Stimulated activated memory B cell treated with anti-CD40 and anti-IgM and Interleukin-4, amounts not matched to agents 10 μg/mL and 1 μg/mL and 100 μg/mL, for 72 hours (primary cell): ENCODE measurements around the gene BABAM2.
"Not testable (repeated sequence)": the region's sequence is repeated elsewhere in the genome, so short reads cannot be mapped to it uniquely, and the experiment has no call there.

Experiments used
- ATAC-seq: fragments of 150-1000 bp; cut with Tn5 transposase; 2 replicates; pipeline ENCODE4 v1.10.0; 2021
- H3K27ac Mint-ChIP-seq: one replicate; pipeline ENCODE4 v1.8.0; 2022; ENCODE audit warnings: mild to moderate bottlenecking, mixed read lengths
- H3K27me3 Mint-ChIP-seq: one replicate; pipeline ENCODE4 v1.8.0; 2022; ENCODE audit warnings: mixed read lengths
- H3K36me3 Mint-ChIP-seq: one replicate; pipeline ENCODE4 v1.8.0; 2022; ENCODE audit warnings: mixed read lengths
- H3K4me1 Mint-ChIP-seq: one replicate; pipeline ENCODE4 v1.8.0; 2022; ENCODE audit warnings: mixed read lengths
- H3K4me3 Mint-ChIP-seq: one replicate; pipeline ENCODE4 v1.8.0; 2022; ENCODE audit warnings: mild to moderate bottlenecking, moderate library complexity, mixed read lengths
- H3K9me3 Mint-ChIP-seq: one replicate; pipeline ENCODE4 v1.8.0; 2022; ENCODE audit warnings: mixed read lengths

BABAM2 gene

DNA sequence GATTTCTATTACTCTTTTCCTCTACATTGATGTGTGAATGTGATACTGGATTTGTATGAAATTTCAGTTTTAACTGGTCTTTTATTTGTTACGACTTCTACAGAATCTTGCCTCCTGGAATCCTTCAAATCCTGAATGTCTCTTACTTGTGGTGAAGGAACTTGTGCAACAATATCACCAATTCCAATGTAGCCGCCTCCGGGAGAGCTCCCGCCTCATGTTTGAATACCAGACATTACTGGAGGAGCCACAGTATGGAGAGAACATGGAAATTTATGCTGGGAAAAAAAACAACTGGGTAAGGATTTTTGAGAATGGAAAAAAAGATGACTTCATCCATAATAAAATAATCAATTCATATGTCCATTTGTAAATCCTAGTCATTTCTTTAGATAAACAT, 134.6 kb downstream of the BABAM2 start:
- no peak for ATAC-seq
- peaks cover 2% of the 10 kb centered on the region for H3K9me3 Mint-ChIP-seq
- no peaks in the 10 kb centered on the region for H3K4me1 Mint-ChIP-seq
- H3K4me3 Mint-ChIP-seq, result no peak overlapping the region
- no peak overlapping the region for H3K27ac Mint-ChIP-seq
- H3K27me3 Mint-ChIP-seq, result no peaks in the 10 kb centered on the region
- peaks cover 51% of the 10 kb centered on the region for H3K36me3 Mint-ChIP-seq

DNA sequence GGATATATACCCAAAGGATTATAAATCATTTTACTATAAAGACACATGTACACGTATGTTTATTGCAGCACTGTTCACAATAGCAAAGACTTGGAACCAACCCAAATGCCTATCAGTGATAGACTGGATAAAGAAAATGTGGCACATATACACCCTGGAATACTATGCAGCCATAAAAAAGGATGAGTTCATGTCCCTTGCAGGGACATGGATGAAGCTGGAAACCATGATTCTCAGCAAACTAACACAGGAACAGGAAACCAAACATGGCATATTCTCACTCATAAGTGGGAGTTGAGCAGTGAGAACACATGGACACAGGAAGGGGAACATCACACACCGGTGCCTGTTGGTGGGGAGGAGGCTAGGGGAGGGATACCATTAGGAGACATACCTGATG, 135.7 kb downstream of the BABAM2 start:
- ATAC-seq, H3K27me3 Mint-ChIP-seq, H3K4me3 Mint-ChIP-seq, H3K27ac Mint-ChIP-seq, H3K9me3 Mint-ChIP-seq, H3K4me1 Mint-ChIP-seq: not testable (repeated sequence)
- H3K36me3 Mint-ChIP-seq, result peaks cover 56% of the 10 kb centered on the region

DNA sequence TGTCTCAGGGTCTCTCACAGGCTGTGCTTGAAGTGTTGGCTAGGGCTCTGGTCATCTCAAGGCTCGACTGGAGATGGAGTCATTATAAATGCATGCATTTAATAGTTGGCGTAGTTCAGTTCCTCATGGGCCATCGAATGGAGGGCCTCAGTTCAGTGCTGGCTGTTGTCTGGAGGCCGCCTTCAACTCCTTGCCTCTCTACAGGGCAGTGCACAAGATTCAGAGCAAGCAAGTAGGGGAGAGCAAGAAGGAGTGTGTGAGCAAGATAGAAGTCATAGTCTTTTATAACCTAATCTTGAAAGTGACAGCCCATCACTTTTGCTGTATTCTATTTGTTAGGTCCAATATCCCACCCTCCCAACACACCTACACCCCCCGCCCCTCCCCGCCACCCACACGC, 137.5 kb downstream of the BABAM2 start:
- H3K4me3 Mint-ChIP-seq, result no peak overlapping the region
- no peaks in the 10 kb centered on the region for H3K4me1 Mint-ChIP-seq
- H3K27ac Mint-ChIP-seq, result no peak overlapping the region
- ATAC-seq, result no peak
- H3K36me3 Mint-ChIP-seq, result peaks cover 57% of the 10 kb centered on the region
- H3K27me3 Mint-ChIP-seq, result no peaks in the 10 kb centered on the region
- peaks cover 2% of the 10 kb centered on the region for H3K9me3 Mint-ChIP-seq

GRCh38 chr2:28030600-28030999, 140.1 kb downstream of the BABAM2 start:
- ATAC-seq, result no peak
- Mint-ChIP-seq H3K27me3 (no peaks in the 10 kb centered on the region), H3K36me3 (peaks cover 60% of the 10 kb centered on the region), H3K27ac (no peak overlapping the region), H3K4me1 (no peaks in the 10 kb centered on the region), H3K9me3 (peaks cover 2% of the 10 kb centered on the region), H3K4me3 (no peak overlapping the region)

DNA sequence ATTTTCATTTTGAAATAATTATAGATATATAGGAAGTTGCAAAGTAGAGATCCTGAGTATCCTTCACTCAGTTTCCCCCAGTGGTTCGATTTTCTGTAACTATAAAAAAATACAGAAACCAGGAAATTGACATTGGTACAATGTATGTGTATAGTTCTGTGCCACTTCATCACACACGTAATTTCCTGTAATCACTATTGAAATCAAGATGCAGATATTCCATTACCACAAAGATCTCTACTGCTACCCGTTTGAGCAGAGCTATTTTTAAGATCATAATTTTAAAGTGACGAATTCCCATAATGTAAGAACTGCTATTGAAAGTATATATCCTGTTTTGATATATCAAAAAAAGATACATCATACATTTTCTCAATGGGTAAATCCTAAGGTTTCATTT, 142.3 kb downstream of the BABAM2 start:
- Mint-ChIP-seq H3K27ac (no peak overlapping the region), H3K4me1 (no peaks in the 10 kb centered on the region), H3K36me3 (peaks cover 39% of the 10 kb centered on the region), H3K9me3 (no peaks in the 10 kb centered on the region), H3K4me3 (no peak overlapping the region), H3K27me3 (no peaks in the 10 kb centered on the region)
- no peak for ATAC-seq

- no peak for ATAC-seq
- H3K9me3 Mint-ChIP-seq, result no peaks in the 10 kb centered on the region
- no peaks in the 10 kb centered on the region for H3K27me3 Mint-ChIP-seq
- peaks cover 25% of the 10 kb centered on the region for H3K36me3 Mint-ChIP-seq
- no peak overlapping the region for H3K27ac Mint-ChIP-seq
- H3K4me1 Mint-ChIP-seq, result no peaks in the 10 kb centered on the region
- H3K4me3 Mint-ChIP-seq, result no peak overlapping the region
Observed at GRCh38 chr2:28034696-28035095, 144.2 kb downstream of the BABAM2 start.

DNA sequence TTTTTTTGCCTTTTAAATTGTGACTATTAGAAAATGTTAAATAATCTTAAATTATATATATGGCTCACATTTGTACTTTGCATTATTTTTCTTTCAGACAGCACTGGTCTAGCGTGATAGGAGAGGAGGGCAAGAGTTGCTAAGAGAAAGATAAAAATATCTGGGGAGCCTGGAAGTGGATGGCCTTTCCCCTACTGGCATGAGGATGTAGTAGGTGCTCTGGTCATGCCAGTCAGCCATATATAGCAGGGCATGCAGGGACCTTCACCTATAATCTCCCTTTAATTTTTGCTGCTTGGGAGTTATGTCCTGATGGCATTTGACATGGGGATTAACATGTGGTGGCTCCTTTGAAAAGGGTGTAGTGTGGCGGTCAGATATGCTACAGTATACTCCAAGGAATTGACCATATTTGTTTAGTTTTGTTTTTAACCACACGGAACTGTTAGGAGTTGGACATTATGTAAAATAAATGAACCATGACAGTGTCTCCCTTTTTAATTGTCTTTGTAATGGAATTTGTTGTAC, 144.7 kb downstream of the BABAM2 start:
- no peak overlapping the region for H3K4me3 Mint-ChIP-seq
- H3K27ac Mint-ChIP-seq, result no peak overlapping the region
- peaks cover 22% of the 10 kb centered on the region for H3K36me3 Mint-ChIP-seq
- no peaks in the 10 kb centered on the region for H3K27me3 Mint-ChIP-seq
- no peaks in the 10 kb centered on the region for H3K4me1 Mint-ChIP-seq
- no peak for ATAC-seq
- H3K9me3 Mint-ChIP-seq, result no peaks in the 10 kb centered on the region

DNA sequence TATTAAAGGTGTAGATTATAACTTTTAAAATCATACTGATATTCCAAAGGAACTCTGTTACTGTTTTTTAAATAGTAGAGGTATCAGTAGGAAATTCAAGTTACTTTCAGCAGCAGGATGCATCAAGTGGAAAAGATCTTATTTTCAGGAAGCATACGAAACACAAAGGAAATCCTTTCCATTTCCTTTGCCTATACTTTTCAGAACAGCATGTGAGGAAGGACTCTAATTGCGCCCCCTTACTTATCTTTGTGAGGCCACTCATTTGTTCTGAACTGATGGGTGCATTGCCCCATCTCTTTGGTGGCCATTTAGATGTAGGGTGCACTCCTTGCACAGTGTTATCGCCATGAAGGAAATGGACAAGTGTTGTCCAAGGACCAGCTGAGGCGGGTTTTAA, 145.3 kb downstream of the BABAM2 start:
- no peak overlapping the region for H3K4me3 Mint-ChIP-seq
- no peak overlapping the region for H3K27ac Mint-ChIP-seq
- no peaks in the 10 kb centered on the region for H3K9me3 Mint-ChIP-seq
- ATAC-seq, result no peak
- peaks cover 18% of the 10 kb centered on the region for H3K36me3 Mint-ChIP-seq
- no peaks in the 10 kb centered on the region for H3K4me1 Mint-ChIP-seq
- H3K27me3 Mint-ChIP-seq, result no peaks in the 10 kb centered on the region

DNA sequence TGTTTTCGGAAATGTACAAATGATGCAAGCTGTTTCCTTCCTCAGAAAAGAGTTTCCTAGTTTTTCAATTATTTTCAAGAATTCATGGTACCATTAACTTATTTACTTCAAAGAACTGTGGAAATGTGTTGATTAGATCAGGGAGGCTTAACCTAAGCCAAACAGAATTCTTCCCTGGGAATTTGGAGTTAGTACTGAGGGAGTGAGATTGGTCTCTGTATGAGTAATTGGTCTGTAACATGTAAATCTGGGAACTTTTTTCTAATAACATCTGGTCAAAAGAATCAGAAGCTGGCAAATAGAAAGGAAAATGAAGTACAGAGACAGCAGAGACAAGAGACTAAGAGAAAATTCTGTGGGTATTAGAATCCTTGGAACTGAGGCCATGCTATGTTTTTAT, 145.8 kb downstream of the BABAM2 start:
- H3K36me3 Mint-ChIP-seq, result peaks cover 18% of the 10 kb centered on the region
- H3K27ac Mint-ChIP-seq, result no peak overlapping the region
- H3K9me3 Mint-ChIP-seq, result no peaks in the 10 kb centered on the region
- no peak overlapping the region for H3K4me3 Mint-ChIP-seq
- no peak for ATAC-seq
- H3K27me3 Mint-ChIP-seq, result no peaks in the 10 kb centered on the region
- H3K4me1 Mint-ChIP-seq, result no peaks in the 10 kb centered on the region

DNA sequence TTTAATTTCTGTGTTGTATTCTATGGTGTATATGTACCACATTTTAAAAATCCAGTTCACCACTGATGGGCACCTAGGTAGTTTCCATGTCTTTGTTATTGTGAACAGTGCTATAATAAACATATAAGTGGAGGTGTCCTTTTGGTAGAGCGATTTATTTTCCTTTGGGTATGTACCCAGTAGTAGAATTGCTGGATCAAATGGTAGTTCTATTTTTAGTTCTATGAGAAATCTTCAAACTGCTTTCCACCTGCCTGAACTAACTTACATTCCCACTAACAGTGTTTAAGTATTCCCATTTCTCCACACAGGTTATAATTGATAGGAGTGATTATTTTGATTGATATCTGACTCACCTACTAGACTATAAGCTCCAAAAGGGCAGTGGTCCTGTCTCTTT, 148.2 kb downstream of the BABAM2 start:
- H3K4me1 Mint-ChIP-seq, result no peaks in the 10 kb centered on the region
- H3K9me3 Mint-ChIP-seq, result peaks cover 3% of the 10 kb centered on the region
- H3K27me3 Mint-ChIP-seq, result no peaks in the 10 kb centered on the region
- no peak overlapping the region for H3K4me3 Mint-ChIP-seq
- ATAC-seq, result no peak
- H3K27ac Mint-ChIP-seq, result no peak overlapping the region
- peaks cover 25% of the 10 kb centered on the region for H3K36me3 Mint-ChIP-seq

DNA sequence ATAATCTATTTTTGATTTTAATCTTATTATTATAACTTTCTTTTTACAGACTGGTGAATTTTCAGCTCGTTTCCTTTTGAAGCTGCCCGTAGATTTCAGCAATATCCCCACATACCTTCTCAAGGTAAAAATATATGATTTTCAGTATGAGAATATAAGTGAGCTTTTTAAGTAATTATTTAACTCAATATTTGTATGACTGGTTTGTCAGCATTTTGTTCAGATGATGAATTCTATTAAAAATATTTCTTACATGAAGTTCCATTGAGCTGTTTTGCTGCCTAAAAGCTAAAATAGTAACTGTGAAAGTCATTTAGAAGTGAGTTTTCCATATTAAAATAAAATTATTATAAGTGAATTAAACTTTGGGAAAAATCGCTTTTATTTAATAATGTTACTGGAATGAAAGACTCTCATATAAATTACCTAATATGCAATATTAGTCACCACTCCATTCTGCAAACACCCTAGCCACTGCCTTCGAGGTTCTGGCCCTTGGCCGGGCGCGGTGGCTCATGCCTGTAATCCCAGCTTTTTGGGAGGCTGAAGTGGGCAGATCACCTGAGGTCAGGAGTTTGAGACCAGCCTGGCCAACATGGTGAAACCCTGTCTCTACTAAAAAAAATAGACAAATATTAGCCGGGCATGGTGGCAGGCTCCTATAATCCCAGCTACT, 155.3 kb downstream of the BABAM2 start:
- Mint-ChIP-seq H3K4me1 (no peaks in the 10 kb centered on the region), H3K4me3 (no peak overlapping the region), H3K27me3 (no peaks in the 10 kb centered on the region), H3K9me3 (peaks cover 3% of the 10 kb centered on the region), H3K36me3 (peaks cover 38% of the 10 kb centered on the region), H3K27ac (no peak overlapping the region)
- no peak for ATAC-seq

DNA sequence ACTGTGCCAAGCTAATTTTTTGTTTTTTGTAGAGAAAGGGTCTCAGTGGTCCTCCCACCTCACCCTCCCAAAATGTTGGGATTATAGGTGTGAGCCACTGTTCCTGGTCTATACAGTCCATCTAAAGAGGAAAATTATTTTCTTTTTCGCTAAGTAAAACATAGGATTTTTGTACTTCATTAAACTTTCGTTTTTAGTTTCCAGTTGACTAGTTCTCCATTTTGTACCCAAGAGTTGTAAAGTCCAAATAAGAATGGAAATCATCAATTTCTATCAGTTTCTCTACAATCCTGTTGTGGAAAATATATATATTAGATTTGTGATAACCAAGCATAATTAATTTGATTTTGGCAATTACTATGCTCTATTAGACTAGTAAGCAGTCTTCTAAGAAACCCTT, 156.4 kb downstream of the BABAM2 start:
- peaks cover 43% of the 10 kb centered on the region for H3K36me3 Mint-ChIP-seq
- no peaks in the 10 kb centered on the region for H3K4me1 Mint-ChIP-seq
- no peak for ATAC-seq
- H3K27me3 Mint-ChIP-seq, result no peaks in the 10 kb centered on the region
- H3K4me3 Mint-ChIP-seq, result no peak overlapping the region
- H3K9me3 Mint-ChIP-seq, result peaks cover under 1% of the 10 kb centered on the region
- no peak overlapping the region for H3K27ac Mint-ChIP-seq

- H3K36me3 Mint-ChIP-seq, result peaks cover 38% of the 10 kb centered on the region
- no peaks in the 10 kb centered on the region for H3K9me3 Mint-ChIP-seq
- no peaks in the 10 kb centered on the region for H3K27me3 Mint-ChIP-seq
- no peaks in the 10 kb centered on the region for H3K4me1 Mint-ChIP-seq
- no peak overlapping the region for H3K4me3 Mint-ChIP-seq
- no peak overlapping the region for H3K27ac Mint-ChIP-seq
- ATAC-seq, result no peak
Observed at GRCh38 chr2:28047681-28048080, 157.2 kb downstream of the BABAM2 start.

- ATAC-seq, result no peak
- H3K36me3 Mint-ChIP-seq, result peaks cover 38% of the 10 kb centered on the region
- H3K27me3 Mint-ChIP-seq, result no peaks in the 10 kb centered on the region
- H3K27ac Mint-ChIP-seq, result no peak overlapping the region
- H3K4me1 Mint-ChIP-seq, result no peaks in the 10 kb centered on the region
- no peaks in the 10 kb centered on the region for H3K9me3 Mint-ChIP-seq
- H3K4me3 Mint-ChIP-seq, result no peak overlapping the region
Observed at GRCh38 chr2:28048341-28048740, 157.8 kb downstream of the BABAM2 start.

DNA sequence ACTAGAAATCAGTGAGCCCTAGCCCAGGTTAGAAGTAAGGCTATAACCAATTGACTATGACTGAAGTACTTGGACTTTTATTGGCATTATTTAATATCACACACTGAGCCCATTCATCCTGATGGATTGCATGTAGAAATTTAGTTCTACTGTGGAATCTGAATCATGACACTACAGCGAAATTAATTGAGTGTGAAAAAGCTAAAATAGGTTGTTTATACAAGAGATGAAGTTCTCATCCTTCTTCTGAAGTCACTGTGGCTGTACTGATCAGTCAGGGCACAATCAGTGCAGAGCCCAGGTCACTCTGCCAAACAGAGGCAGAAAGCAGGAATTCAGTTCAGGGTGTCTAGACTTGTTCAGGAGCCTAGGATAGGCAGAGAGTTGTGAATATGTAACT, 158.9 kb downstream of the BABAM2 start:
- no peak overlapping the region for H3K4me3 Mint-ChIP-seq
- no peaks in the 10 kb centered on the region for H3K4me1 Mint-ChIP-seq
- no peaks in the 10 kb centered on the region for H3K9me3 Mint-ChIP-seq
- no peaks in the 10 kb centered on the region for H3K27me3 Mint-ChIP-seq
- no peak for ATAC-seq
- H3K27ac Mint-ChIP-seq, result no peak overlapping the region
- peaks cover 43% of the 10 kb centered on the region for H3K36me3 Mint-ChIP-seq

GRCh38 chr2:28049899-28050298, 159.4 kb downstream of the BABAM2 start:
- Mint-ChIP-seq H3K4me3 (no peak overlapping the region), H3K27ac (no peak overlapping the region), H3K27me3 (no peaks in the 10 kb centered on the region), H3K9me3 (no peaks in the 10 kb centered on the region), H3K36me3 (peaks cover 42% of the 10 kb centered on the region), H3K4me1 (no peaks in the 10 kb centered on the region)
- ATAC-seq, result no peak
